CD4-positive, alpha-beta T cell (primary cell): ENCODE measurements around the gene DCHS1. TPM values are rescaled to one million over a fixed set of nuclear protein-coding genes. Genes with fewer than 3 reads are reported as not detected.

Experiments used
- ATAC-seq: fragments of 200-7000 bp; cut with Tn5 transposase; one replicate; pipeline ENCODE4 v1.10.0; 2022; ENCODE audit warnings: mild to moderate bottlenecking; ENCODE audit not compliant: poor library complexity
- CTCF ChIA-PET: fragments of 350-600 bp; sonication (Branson Sonifier 250); formaldehyde crosslinking; loops from one replicate; lab custom pipeline; 2021; ENCODE audit warnings: antibody characterized with exemption, inconsistent platforms; lab: Charles Lee
- POLR2A ChIA-PET: fragments of 350-600 bp; sonication (Branson Sonifier 250); formaldehyde crosslinking; loops from one replicate; lab custom pipeline; 2021; ENCODE audit warnings: antibody characterized with exemption, inconsistent platforms; lab: Charles Lee
- DNase-seq, 14 experiments: peaks; one replicate each; pipeline ENCODE4 v3.0.0-alpha.2; 2013 to 2020; ENCODE audit warnings: mixed read lengths in 2 of 14
- H3K27ac ChIP-seq, 2 donors: one replicate each; pipeline versions ENCODE4 v1.5.1 to v1.7.0; 2013; ENCODE audit warnings: low read length in 2 of 2, low read depth in 1 of 2, mild to moderate bottlenecking in 1 of 2
- H3K27me3 ChIP-seq, 2 experiments: 1 replicate in 1 of 2; 2 replicates in 1 of 2; pipeline versions ENCODE4 v1.6.1 to v1.7.0; 2013; ENCODE audit warnings: low read length in 2 of 2, control low read depth in 1 of 2, mild to moderate bottlenecking in 1 of 2, moderate library complexity in 1 of 2; ENCODE audit not compliant: insufficient read depth in 2 of 2, control insufficient read depth in 1 of 2
- H3K36me3 ChIP-seq: one replicate; pipeline ENCODE4 v1.6.1; 2013; ENCODE audit warnings: low read length, control low read depth; ENCODE audit not compliant: insufficient read depth
- H3K4me1 ChIP-seq: one replicate; pipeline ENCODE4 v1.6.1; 2013; ENCODE audit warnings: low read length, control low read depth; ENCODE audit not compliant: insufficient read depth
- H3K4me3 ChIP-seq: one replicate; pipeline ENCODE4 v1.5.1; 2013; ENCODE audit warnings: mild to moderate bottlenecking, low read length, moderate library complexity
- H3K9me3 ChIP-seq, 2 experiments: 1 replicate in 1 of 2; 2 replicates in 1 of 2; pipeline versions ENCODE4 v1.6.1 to v1.7.0; 2013; ENCODE audit warnings: low read length in 2 of 2, mild to moderate bottlenecking in 2 of 2, control low read depth in 1 of 2, moderate library complexity in 1 of 2; ENCODE audit not compliant: control insufficient read depth in 1 of 2, insufficient read depth in 1 of 2
- H3K27ac Mint-ChIP-seq: one replicate; pipeline ENCODE4 v1.8.0; 2020; ENCODE audit warnings: mixed read lengths
- H3K27me3 Mint-ChIP-seq: one replicate; pipeline ENCODE4 v1.8.0; 2021; ENCODE audit warnings: mixed read lengths
- H3K36me3 Mint-ChIP-seq: one replicate; pipeline ENCODE4 v1.8.0; 2021; ENCODE audit warnings: low read depth, mixed read lengths
- H3K4me1 Mint-ChIP-seq: one replicate; pipeline ENCODE4 v1.8.0; 2021; ENCODE audit warnings: low read depth, mixed read lengths
- H3K4me3 Mint-ChIP-seq: one replicate; pipeline ENCODE4 v1.8.0; 2020; ENCODE audit warnings: mild to moderate bottlenecking, mixed read lengths
- H3K9me3 Mint-ChIP-seq: one replicate; pipeline ENCODE4 v1.8.0; 2020; ENCODE audit warnings: mixed read lengths
- CTCF ChIP-seq: fragments of 200-600 bp; IDR thresholded peaks from one replicate; pipeline ENCODE4 v1.8.0; 2022; ENCODE audit warnings: antibody characterized with exemption, mild to moderate bottlenecking
- intact Hi-C, 2 experiments: fragments of 100-400 bp; cut with DNase I in 1 of 2; cut with micrococcal nuclease in 1 of 2; formaldehyde crosslinking; loops; one replicate each; pipeline versions ENCODE4 v1.15.1 to v1.9.0; 2023 to 2025; cut with DNase I, micrococcal nuclease
- total RNA-seq, 174 experiments: library from RNA in 2 of 174; stranded (reverse) in 2 of 174; gene quantifications; one replicate each; pipeline ENCODE4 v1.2.3 and lab custom pipeline; 2021 to 2026

The DCHS1 gene
- total RNA-seq, 2 experiments from 2014 or later = 9.7 TPM

GRCh38 chr11:6621711-6622211 lies 33.8 kb downstream of the DCHS1 start:
- Histone ChIP-seq H3K27ac (no peak overlapping the region), H3K27me3 (no peaks in the 10 kb centered on the region), H3K36me3 (peaks cover 8% of the 10 kb centered on the region), H3K9me3 (no peaks in the 10 kb centered on the region), H3K4me1 (peaks cover 22% of the 10 kb centered on the region), H3K4me3 (no peak overlapping the region)
- CTCF ChIA-PET = interaction anchor here (0.8 kb wide), 1 partner anchor 9 kb away, joined by 3 read pairs; no protein-coding TSS in a partner anchor
- Mint-ChIP-seq H3K4me1 (no peaks in the 10 kb centered on the region), H3K4me3 (no peak overlapping the region), H3K27me3 (no peaks in the 10 kb centered on the region), H3K36me3 (peaks cover 13% of the 10 kb centered on the region), H3K27ac (no peak overlapping the region), H3K9me3 (no peaks in the 10 kb centered on the region)
- peak in 1 of 14 experiments; percentile 15 for DNase-seq
- no peak for TF ChIP-seq CTCF
- POLR2A ChIA-PET = interaction anchor here (2.2 to 4.4 kb wide), 2 partner anchors 10 to 24 kb away, joined by 15 to 41 read pairs; partner anchors contain the start of gene TAF10
- ATAC-seq = no peak
- intact Hi-C loops = no loop called here

DNA sequence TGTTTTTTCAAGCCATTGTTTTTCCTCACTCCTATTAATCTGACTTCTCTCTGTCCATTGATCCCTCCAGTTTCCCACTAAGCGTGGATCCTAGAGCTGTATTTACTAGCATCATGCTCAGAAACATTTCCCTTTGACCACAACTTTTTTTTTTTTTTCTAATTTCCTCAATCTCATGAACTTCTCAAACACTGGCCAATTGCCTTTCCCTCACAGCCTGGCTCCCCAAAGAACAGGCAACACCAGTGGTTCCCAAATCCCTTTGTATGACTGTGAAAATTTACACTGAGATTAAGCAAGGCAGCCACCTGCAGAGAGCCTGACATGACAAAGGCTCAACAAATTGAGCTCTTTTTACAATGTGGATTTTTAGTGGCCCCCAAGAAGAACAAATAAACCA lies 35.0 kb downstream of the DCHS1 start:
- H3K27me3 Mint-ChIP-seq = no peaks in the 10 kb centered on the region
- peaks cover 6% of the 10 kb centered on the region for H3K4me1 Mint-ChIP-seq
- Histone ChIP-seq H3K9me3 (no peaks in the 10 kb centered on the region), H3K36me3 (peaks cover 16% of the 10 kb centered on the region), H3K27ac (no peak overlapping the region), H3K4me3 (no peak overlapping the region), H3K27me3 (no peaks in the 10 kb centered on the region), H3K4me1 (peaks cover 30% of the 10 kb centered on the region)
- no peak for TF ChIP-seq CTCF
- intact Hi-C loops = no loop called here
- no peak for DNase-seq
- no peak for ATAC-seq
- H3K9me3 Mint-ChIP-seq = no peaks in the 10 kb centered on the region
- peaks cover 16% of the 10 kb centered on the region for H3K36me3 Mint-ChIP-seq
- no peak overlapping the region for H3K4me3 Mint-ChIP-seq
- POLR2A ChIA-PET = interaction anchor here (2.2 to 4.4 kb wide), 2 partner anchors 9 to 26 kb away, joined by 15 to 41 read pairs; partner anchors contain the start of gene TAF10
- H3K27ac Mint-ChIP-seq = no peak overlapping the region
- CTCF ChIA-PET = interaction anchor here (4.0 kb wide), 1 partner anchor 16 kb away, joined by 21 read pairs; the partner anchor contains the start of gene ILK

DNA sequence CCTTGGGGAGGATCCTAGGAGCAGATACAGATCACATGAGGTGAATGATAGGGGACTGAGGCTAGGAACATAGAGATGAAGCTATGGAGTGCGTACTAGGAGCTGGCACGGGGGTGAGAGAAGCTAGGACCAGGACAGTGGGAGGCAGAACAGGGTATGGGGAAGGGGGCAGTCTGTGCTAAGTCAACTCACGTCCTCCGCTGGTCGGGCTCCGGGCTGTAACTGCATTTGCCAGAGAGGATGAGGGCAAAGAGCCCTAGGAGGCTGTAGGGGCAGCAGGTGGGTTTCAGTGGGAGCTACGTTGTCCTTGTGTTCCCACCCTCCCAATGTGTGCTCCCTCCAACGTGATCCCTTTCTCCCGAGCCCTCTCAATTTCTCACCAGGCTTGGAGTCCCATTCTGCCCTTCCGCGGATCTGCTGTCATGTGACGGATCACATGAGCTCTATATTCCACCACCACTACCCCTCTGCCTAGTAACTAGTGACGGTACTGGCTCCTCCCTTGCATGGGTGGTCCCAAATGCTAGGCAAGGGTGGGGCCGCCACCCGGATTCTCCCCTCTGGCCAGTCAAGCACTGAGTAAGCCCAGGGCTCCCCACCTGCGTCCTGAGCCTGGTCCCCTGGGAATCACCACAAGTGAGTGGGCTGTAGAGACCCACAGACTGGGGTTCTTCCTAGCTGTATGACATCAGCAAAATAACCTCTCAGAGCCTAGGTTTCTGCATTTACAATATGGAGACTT lies 36.4 kb downstream of the DCHS1 start, which contains the start of gene TPP1:
Gene TPP1, minus strand, starts transcription at position 419 of the 742 bp plus-strand sequence. Its CDS starts 22 bp downstream, at position 397.
- ChIA-PET CTCF (interaction anchor here (0.9 to 4.0 kb wide), 7 partner anchors 15 to 137 kb away, joined by 3 to 30 read pairs (median 4); partner anchors contain the start of genes ILK and MRPL17), POLR2A (interaction anchor here (0.8 to 4.4 kb wide), 24 partner anchors 8 to 216 kb away, joined by 3 to 52 read pairs (median 6); partner anchors contain the start of genes ARFIP2, DCHS1, ILK and MRPL17)
- intact Hi-C loops = loop anchor here in 1 of 2 experiments (1.0 to 10.0 kb wide), 6 partner anchors 16 to 384 kb away; partner anchors contain the start of genes APBB1, ARFIP2, CNGA4 and FHIP1B
- Mint-ChIP-seq H3K9me3 (no peaks in the 10 kb centered on the region), H3K4me3 (no peak within 1 kb of the TSS), H3K27ac (no peak within 1 kb of the TSS), H3K27me3 (no peaks in the 10 kb centered on the region), H3K4me1 (peaks cover 8% of the 10 kb centered on the region), H3K36me3 (peaks cover 11% of the 10 kb centered on the region)
- peak within 1 kb of the TSS; percentile 73 to 94 for H3K27ac ChIP-seq
- H3K36me3 ChIP-seq = peaks cover 29% of the 10 kb centered on the region
- TF ChIP-seq CTCF = no peak
- peak within 1 kb of the TSS; percentile 85 for H3K4me3 ChIP-seq
- DNase-seq = peak; percentile 73 to 96 (median 84)
- H3K4me1 ChIP-seq = peaks cover 30% of the 10 kb centered on the region
- H3K27me3 ChIP-seq = no peaks in the 10 kb centered on the region
- ATAC-seq = peak; percentile 92
- no peaks in the 10 kb centered on the region for H3K9me3 ChIP-seq
